ENCODE measurements around the gene ST3GAL2. TPM values are rescaled to one million over a fixed set of nuclear protein-coding genes. Genes with fewer than 3 reads are reported as not detected.

Gene ST3GAL2
- total RNA-seq, 2 donors from 2014 or later = 56.4 to 57.8 TPM

DNA sequence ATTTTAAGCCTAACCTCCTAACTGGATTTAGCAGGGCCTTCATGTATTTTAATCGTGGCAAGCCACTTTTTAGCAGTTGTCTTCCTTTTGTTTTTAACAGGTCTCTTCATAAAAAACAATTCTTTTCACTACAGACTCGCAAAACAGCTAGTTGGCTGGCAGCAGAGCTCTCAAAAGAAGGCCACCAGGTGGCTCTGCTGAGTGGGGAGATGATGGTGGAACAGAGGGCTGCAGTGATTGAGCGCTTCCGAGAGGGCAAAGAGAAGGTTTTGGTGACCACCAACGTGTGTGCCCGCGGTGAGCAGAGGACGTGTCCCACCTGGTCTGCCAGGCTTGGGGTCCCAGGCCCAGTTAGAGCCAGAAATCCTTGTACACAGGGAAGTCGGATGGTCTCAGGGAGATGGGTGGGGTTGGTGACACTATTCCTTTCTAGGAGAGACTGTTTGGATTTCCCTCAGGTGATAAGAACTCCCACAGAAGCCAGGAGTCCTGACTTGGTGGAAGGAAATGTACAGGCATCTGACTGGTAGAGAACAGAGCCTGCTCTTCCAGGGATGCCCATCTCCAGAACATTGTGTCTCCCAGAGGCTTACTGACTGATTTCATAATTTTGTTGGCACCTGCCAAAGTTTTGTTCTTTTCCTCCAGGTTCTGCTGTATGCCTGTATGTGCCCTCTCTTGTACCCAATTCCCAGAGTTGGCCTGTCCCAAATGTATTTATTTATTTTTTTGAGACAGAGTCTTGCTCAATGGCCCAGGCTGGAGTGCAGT lies 107.1 kb downstream of the ST3GAL2 start:
- no peaks in the 10 kb centered on the region for H3K27me3 Mint-ChIP-seq (ENCODE audit: insufficient read depth)
- DNase-seq = peak; percentile 69

DNA sequence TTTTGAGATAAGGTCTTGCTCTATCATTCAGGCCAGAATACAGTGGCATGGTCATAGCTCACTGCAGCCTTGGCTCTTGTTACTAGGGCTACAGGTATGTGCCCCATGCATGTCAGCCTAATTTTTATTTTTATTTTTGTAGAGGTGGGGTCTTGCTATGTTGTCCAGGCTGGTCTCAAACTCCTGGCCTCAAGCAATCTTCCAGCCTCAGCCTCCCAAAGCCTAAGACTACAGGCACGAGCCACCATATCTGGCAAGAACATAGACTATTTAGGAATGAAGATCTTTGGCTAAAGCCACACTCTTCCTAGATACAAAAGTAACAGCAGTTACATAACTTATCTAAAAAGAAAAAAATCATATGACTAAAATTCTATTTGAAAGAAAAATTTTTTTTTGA lies 107.8 kb downstream of the ST3GAL2 start:
- H3K27me3 ChIP-seq (ENCODE audit: control insufficient read depth, insufficient read depth, low read length, poor library complexity, severe bottlenecking) = no peaks in the 10 kb centered on the region
- H3K9me3 ChIP-seq (ENCODE audit: control insufficient read depth, low read length) = no peaks in the 10 kb centered on the region
- H3K27ac Mint-ChIP-seq = no peak overlapping the region
- TF ChIP-seq, protein P1, sequence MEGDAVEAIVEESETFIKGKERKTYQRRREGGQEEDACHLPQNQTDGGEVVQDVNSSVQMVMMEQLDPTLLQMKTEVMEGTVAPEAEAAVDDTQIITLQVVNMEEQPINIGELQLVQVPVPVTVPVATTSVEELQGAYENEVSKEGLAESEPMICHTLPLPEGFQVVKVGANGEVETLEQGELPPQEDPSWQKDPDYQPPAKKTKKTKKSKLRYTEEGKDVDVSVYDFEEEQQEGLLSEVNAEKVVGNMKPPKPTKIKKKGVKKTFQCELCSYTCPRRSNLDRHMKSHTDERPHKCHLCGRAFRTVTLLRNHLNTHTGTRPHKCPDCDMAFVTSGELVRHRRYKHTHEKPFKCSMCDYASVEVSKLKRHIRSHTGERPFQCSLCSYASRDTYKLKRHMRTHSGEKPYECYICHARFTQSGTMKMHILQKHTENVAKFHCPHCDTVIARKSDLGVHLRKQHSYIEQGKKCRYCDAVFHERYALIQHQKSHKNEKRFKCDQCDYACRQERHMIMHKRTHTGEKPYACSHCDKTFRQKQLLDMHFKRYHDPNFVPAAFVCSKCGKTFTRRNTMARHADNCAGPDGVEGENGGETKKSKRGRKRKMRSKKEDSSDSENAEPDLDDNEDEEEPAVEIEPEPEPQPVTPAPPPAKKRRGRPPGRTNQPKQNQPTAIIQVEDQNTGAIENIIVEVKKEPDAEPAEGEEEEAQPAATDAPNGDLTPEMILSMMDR (conservative IDR thresholded peaks at IDR 0.05) = no peak
- no peak overlapping the region for H3K4me3 Mint-ChIP-seq
- H3K36me3 Mint-ChIP-seq (ENCODE audit: low read depth) = peaks cover 52% of the 10 kb centered on the region
- no peak for DNase-seq
- H3K9ac ChIP-seq (ENCODE audit: extremely low read depth, low read length, poor library complexity, severe bottlenecking) = no peak overlapping the region
- H3K27ac ChIP-seq (ENCODE audit: low read depth, low read length) = no peak overlapping the region
- no peak overlapping the region for H3K4me3 ChIP-seq (ENCODE audit: low read length)
- no peaks in the 10 kb centered on the region for H3K4me1 ChIP-seq (ENCODE audit: control insufficient read depth, insufficient read depth, low read length)
- H3K27me3 Mint-ChIP-seq (ENCODE audit: insufficient read depth) = no peaks in the 10 kb centered on the region
- WGBS, 2 experiments (ENCODE audit: insufficient coverage in 1 of 2, insufficient read length in 1 of 2) = 83% methylated on average over 1 of the region's 1 CpG; no CpG with 5 or more reads in 1 of the 2 experiments
- no peaks in the 10 kb centered on the region for H3K9me3 Mint-ChIP-seq
- H3K4me1 Mint-ChIP-seq = no peaks in the 10 kb centered on the region
- peaks cover 37% of the 10 kb centered on the region for H3K36me3 ChIP-seq (ENCODE audit: control insufficient read depth, insufficient read depth, low read length)

More for the DNA sequence above, 107.1 kb downstream of the ST3GAL2 start:
- Histone ChIP-seq H3K27ac (ENCODE audit: low read depth, low read length) (no peak overlapping the region), H3K27me3 (ENCODE audit: control insufficient read depth, insufficient read depth, low read length, poor library complexity, severe bottlenecking) (no peaks in the 10 kb centered on the region), H3K4me1 (ENCODE audit: control insufficient read depth, insufficient read depth, low read length) (no peaks in the 10 kb centered on the region), H3K4me3 (ENCODE audit: low read length) (no peak overlapping the region), H3K36me3 (ENCODE audit: control insufficient read depth, insufficient read depth, low read length) (peaks cover 36% of the 10 kb centered on the region), H3K9ac (ENCODE audit: extremely low read depth, low read length, poor library complexity, severe bottlenecking) (no peak overlapping the region), H3K9me3 (ENCODE audit: control insufficient read depth, low read length) (no peaks in the 10 kb centered on the region)
- 82% methylated on average over 9 of the region's 9 CpGs for whole genome bisulfite sequencing, 2 experiments (ENCODE audit: insufficient coverage in 1 of 2, insufficient read length in 1 of 2)
- H3K4me1 Mint-ChIP-seq = no peaks in the 10 kb centered on the region
- TF ChIP-seq, protein P1 (conservative IDR thresholded peaks at IDR 0.05) = peak; percentile 79
- H3K27ac Mint-ChIP-seq = peak overlapping the region; percentile 82
- peaks cover 55% of the 10 kb centered on the region for H3K36me3 Mint-ChIP-seq (ENCODE audit: low read depth)
- H3K4me3 Mint-ChIP-seq = no peak overlapping the region
- no peaks in the 10 kb centered on the region for H3K9me3 Mint-ChIP-seq

Other genes starting within 250 kb of the ST3GAL2 start
- 10 to 100 TPM; 31.1 to 33.6 TPM for gene EXOSC6, start 187.2 kb downstream of the ST3GAL2 start, total RNA-seq
- 100 to 1,000 TPM; 132 to 143 TPM for gene AARS1, start 149.6 kb downstream of the ST3GAL2 start, total RNA-seq
- 10 to 100 TPM; 39.2 to 43.5 TPM for gene DDX19B, start 139.9 kb downstream of the ST3GAL2 start, total RNA-seq
- gene DDX19A, start 92.2 kb downstream of the ST3GAL2 start, total RNA-seq = 10 to 100 TPM; 45.7 to 46.1 TPM
- 10 to 100 TPM; 18.7 to 19.5 TPM for gene FCSK, start 15.5 kb upstream of the ST3GAL2 start, total RNA-seq
- gene COG4, start 84.5 kb upstream of the ST3GAL2 start, total RNA-seq = 10 to 100 TPM; 62.7 to 71.4 TPM
- gene SF3B3, start 84.7 kb upstream of the ST3GAL2 start, total RNA-seq = 100 to 1,000 TPM; 479 to 484 TPM
- 1 to 10 TPM; 3.0 to 5.6 TPM for gene IL34, start 207.5 kb upstream of the ST3GAL2 start, total RNA-seq
- gene MTSS2, start 247.0 kb upstream of the ST3GAL2 start, total RNA-seq = 10 to 100 TPM; 23.4 to 24.0 TPM